ENCODE data around the gene RIOK3. TPM values are rescaled to one million over a fixed set of nuclear protein-coding genes. Genes with fewer than 3 reads are reported as not detected.

RIOK3 gene
- total RNA-seq, 4 donors from 2014 or later, result 78.7 to 111 (median 90.3) TPM

DNA sequence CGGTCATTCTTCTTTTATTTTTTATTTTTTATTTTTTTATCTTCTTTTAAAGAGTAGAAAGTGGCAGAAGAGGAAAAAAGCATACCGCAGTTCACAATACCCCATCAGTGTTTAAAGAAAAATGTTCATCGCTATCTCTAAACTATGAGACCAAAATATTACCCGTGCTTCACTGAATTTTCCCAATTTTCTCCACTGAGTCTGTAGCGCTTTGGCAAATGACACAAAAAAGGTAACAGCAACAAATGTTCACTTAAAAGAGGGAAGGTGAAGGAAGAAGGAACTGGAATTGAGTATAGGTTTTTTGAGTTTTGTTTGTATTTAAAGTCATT is 15.1 kb upstream of the RIOK3 start:
- TF ChIP-seq, protein P1, sequence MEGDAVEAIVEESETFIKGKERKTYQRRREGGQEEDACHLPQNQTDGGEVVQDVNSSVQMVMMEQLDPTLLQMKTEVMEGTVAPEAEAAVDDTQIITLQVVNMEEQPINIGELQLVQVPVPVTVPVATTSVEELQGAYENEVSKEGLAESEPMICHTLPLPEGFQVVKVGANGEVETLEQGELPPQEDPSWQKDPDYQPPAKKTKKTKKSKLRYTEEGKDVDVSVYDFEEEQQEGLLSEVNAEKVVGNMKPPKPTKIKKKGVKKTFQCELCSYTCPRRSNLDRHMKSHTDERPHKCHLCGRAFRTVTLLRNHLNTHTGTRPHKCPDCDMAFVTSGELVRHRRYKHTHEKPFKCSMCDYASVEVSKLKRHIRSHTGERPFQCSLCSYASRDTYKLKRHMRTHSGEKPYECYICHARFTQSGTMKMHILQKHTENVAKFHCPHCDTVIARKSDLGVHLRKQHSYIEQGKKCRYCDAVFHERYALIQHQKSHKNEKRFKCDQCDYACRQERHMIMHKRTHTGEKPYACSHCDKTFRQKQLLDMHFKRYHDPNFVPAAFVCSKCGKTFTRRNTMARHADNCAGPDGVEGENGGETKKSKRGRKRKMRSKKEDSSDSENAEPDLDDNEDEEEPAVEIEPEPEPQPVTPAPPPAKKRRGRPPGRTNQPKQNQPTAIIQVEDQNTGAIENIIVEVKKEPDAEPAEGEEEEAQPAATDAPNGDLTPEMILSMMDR (IDR thresholded peaks at IDR 0.05; ENCODE audit: low read depth), result no peak

DNA sequence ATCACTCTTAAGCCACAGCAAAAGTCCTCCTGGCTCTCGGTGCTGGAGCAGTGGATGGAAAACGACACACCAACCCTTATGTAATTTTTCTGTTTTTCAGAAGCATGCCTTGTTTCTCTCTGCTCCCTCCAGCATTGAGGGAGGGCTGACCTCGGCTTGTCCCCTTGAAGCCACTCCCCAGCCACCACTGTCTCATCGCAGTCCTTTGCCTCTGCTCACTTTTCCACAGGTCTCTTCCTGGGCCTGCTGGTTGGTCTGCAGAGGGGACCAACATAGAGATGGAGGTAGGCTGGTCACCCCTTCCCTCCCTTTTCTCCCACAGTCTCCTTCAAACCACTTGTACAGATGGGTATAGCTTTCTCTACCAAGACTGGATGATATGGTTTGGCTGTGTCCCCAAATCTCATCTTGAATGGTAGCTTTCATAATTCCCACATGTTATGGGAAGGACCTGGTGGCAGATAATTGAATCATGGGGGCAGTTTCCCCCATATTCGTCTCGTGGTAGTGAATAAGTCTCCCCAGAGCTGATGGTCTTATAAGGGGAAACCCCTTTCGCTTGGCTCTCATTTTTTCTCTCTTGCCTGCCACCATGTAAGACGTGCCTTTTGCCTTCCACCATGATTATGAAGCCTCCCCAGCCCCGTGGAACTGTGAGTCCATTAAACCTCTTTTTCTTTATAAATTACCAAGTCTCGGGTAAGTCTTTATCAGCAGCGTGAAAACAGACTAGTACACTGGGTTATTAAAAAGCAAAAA is 14.3 kb upstream of the RIOK3 start:
- TF ChIP-seq, protein P1 (IDR thresholded peaks at IDR 0.05; ENCODE audit: low read depth), result no peak

GRCh38 chr18:23440131-23440530 is 13.0 kb upstream of the RIOK3 start:
- TF ChIP-seq, protein P1 (IDR thresholded peaks at IDR 0.05; ENCODE audit: low read depth), result no peak

GRCh38 chr18:23442958-23443357 is 10.1 kb upstream of the RIOK3 start:
- TF ChIP-seq, protein P1 (IDR thresholded peaks at IDR 0.05; ENCODE audit: low read depth), result no peak

GRCh38 chr18:23448291-23448690 is 4.8 kb upstream of the RIOK3 start:
- TF ChIP-seq, protein P1 (IDR thresholded peaks at IDR 0.05; ENCODE audit: low read depth), result no peak

DNA sequence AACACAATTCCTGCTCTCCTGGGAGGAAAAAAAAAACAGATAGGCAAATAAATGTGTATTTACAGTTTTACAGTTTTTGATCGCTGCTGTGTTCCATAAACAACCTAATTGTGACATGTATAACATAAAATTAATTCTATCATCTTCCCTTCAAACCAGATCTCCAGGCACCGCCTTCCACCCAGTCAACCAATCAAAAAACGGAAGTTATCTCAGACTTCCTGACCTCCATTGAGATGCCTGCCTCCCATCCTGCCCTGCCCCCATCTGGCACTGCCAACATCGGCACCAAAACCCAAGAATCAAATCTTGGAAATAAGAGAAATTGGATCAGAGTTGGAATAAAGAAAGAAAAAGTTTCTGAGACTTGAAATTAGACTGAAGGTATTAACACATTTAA is 3.1 kb upstream of the RIOK3 start:
- TF ChIP-seq, protein P1 (IDR thresholded peaks at IDR 0.05; ENCODE audit: low read depth), result no peak

- TF ChIP-seq, protein P1 (IDR thresholded peaks at IDR 0.05; ENCODE audit: low read depth), result no peak
Observed at GRCh38 chr18:23451011-23451410, 2.1 kb upstream of the RIOK3 start.

All from subcutaneous adipose tissue (tissue), 4 donors.